HG03575 (cell line): ENCODE measurements around the gene SOHLH1.

Experiments used
- ATAC-seq: cut with Tn5 transposase; IDR thresholded peaks from one replicate; pipeline ENCODE4 v1.9.1; 2021; ENCODE audit not compliant: unreplicated experiment, insufficient number of reproducible peaks, low FRiP score; ENCODE audit errors: extremely low read depth

SOHLH1 gene

DNA sequence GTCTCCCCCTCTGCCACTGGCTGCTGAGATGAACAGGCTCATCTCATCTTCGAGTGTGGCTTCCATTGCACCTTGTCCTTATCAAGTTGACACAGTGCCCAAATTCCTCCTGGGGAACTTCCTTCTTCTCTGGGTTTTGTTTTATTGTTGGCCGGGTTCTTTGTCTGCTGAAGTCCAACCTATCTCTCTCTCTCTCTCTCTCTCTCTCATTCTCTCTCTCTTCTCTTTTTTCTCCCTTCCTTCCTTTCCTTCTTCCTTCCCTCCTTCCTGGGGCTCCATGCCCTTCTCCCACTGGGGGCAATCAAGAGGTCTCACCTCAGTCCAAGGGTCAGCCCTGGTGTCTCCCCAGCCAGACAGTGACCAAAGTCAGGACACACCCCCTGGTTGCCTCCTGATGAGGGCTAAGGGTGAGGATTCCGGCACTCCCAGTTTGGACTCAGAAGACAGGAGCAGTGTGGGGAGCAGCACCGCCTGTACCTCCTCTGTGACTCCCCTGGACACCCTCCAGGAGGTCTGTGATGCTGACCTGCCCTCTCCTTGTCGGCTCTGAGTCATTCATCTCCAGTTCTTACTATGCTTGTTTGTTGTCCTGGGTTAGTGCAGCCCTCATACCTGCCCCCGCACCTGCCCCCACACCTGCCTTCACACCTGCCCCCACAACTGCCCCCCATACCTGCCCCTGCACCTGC, 33.4 kb upstream of the SOHLH1 start:
- ATAC-seq = no peak

DNA sequence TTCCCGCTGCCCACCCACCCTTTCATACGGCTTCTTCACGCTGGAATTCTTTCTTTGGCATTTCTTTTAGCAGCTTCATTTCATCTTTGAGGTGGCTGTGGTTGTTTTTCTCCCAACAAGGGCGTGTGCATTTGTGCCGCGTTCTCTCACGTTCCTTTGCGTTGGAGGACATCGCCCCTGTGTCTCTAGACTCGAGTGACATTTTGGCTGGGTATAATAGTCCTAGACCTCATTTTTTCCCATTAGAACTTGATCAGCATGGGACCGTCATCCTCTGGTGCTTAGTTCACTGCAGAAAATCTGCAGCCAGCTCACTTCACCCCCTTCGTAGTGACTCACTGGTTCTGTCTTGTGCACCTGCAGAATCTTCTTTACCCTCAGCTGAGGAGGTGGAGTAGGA, 32.2 kb upstream of the SOHLH1 start:
- ATAC-seq = no peak

DNA sequence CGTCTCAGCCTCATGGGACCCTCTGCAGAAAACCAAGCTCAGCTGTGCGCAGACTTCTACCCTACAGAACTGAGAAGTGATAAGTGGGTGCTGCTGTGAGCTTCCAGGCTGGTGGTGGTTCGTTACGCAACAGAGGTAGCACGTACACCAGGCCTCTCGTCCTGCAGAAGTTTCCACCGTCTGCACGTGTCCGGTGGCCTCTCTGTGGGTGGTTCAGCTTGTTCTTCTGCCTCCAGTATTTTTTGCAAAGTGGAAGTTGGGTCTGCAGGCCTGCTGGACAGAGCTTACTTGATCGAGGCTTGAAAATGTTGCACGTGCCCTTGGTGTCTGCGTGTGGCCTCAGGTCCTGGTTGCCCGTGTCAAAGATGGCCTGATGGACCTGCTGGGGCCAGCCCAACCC, 30.2 kb upstream of the SOHLH1 start:
- no peak for ATAC-seq

DNA sequence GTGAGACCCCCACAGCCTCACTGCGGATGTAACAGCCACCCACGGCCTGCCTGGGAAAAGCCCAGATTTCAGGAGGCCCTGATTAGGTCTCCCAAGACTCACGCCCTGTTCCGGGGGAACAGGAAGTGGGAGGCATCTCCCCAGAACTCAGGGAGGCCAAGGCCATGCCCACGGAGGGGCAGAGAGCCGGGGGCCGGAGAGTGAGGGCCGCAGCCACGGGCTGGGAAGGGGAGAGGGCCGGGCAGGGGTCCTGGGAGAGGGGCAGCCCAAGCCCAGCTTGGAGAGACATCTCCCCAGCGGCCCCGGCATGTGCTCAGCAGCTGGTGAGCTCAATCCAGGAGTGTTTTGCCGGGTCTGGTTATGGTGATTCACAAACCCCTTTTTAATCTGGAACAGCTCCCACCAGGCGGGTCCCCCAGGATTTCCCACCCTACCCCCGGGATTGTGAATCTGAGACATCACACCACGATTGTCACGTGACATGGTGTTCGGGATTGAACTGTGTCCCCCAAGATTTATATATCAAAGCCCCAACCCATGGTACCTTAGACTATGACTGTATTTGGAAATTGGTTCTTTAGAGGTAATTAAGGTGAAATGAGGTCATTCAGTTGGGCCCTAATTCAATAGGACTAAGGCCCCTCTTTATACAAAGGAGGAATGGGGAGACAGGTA, 29.3 kb upstream of the SOHLH1 start:
- no peak for ATAC-seq

DNA sequence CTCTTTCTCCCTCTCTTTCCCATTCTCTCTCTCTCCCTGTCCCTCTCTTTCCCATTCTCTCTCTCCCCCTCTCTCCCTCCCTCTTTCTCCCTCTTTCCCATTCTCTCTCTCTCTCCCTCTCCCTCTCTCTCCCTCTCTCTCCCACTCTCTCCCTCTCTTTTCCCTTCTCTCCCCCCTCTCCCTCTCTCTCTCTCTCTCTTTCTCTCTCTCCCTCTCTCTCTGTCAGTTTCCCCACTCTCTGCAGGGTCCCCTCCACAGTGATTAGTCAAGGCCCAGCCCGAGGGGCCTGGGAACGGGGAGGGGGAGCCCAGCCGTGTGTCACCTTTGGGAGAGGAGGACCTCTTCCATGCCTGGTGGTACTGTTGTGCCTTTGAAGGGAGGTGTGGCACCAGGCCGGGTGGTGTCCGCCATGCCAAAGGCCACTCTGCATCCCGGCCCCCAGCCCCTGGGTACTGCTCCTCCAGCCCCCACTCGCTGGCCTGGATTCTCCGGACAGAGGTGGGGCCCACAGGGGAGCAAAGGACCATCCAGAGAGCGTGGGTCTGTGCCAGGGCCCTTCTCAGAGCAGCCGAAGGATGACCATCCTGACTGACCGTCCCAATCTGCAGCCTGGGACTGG, 28.1 kb upstream of the SOHLH1 start:
- ATAC-seq = no peak

DNA sequence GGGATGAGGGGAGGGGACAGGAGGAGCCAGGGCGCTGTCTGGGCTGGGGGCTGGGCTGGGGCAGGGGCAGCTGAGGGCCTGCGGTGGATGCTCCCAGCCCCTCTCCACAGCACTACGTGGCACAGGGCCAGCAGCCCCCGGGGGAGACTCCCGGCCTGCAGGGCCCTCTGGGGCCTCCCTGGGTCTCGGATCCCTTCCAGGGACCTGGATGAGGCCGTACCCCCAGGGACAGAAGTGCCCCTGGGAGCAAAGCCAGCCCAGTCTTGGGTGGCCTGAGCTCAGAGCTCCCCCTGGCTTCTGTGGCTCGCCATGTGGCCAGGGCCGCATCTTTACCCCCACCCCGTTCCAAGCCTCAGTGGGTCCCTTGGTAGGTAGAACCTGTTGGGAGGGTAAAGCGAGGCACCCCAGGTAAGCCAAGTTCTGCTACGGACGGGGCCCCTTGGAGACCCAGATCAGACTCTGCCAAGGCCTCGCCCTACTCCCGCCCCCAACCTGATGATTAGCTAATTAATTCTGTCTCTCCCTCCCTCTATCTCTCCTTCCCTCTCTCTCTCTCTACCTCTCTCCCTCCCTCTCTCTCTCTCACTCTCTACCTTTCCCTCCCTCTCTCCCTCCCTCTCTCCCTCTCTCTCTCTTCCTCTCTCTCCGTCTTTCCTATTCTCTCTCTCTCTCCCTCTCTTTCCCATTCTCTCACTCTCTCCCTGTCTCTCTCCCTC, 27.0 kb upstream of the SOHLH1 start:
- no peak for ATAC-seq

DNA sequence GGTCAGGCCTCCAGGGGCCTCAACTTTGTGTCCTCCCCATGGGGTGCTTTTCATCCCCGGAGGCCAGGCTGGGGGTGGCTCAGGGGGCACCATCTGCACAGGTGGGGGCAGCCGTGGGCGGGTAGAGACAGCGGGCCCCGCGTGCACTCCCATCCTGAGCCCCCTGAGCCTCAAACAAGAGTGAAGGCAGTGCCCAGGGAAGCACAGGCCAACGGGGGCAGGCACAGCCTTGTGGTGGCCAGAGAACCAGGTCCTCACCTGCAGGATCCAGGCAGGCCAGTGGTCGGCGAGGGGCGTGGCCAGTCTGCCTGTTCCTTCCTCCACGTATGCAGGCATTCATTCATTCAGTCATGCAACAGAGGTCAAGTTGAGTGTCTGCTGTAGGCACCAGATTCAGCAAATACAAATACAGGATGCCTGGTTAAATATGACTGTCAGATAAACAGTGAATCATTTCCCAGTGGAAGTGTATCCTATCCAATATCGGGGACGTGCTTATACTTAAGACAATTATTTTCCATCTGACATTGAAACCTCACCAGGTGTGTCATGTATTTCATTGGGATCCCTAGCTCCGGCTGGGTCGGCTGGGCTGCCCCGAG, 25.0 kb upstream of the SOHLH1 start:
- ATAC-seq = no peak

DNA sequence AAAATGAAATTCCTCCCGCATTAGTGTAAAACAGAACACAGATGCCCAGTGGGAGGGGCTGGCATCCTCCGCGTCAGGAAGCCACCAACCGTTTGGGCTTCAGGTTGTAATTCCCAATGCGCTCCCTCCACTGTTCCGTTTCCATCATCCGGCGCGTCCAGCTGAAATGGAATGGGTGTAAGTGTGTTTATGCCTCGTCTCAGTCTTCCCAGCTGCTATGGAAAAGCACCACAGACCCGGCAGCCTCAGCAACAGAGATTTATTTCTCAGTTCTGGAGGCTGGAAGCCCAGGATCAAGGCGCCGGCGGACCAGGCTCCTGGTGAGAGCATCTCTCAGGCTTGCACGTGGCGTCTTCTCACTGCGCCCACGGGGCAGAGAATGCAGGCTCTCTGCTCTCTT, 23.1 kb upstream of the SOHLH1 start:
- ATAC-seq = no peak

DNA sequence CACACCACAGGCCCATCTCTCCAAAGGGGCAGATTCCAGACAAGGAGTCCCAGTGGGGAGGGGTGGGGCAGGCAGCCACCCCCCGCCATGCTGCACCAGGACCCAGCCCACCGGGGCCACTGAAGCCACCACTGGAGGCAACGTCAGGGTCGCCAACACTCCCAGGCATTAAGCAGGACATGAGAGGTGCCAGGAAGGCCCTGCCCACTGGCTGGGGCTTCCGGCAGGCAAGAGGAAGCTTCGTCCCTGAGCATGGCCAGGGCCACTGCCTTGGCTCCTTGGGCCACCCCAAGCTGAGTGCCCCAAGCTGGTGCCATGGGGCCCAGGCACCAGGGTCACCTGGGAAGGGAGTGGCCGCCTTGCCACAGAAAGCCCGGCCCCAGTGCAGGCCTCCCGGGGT, 20.2 kb upstream of the SOHLH1 start:
- ATAC-seq = no peak

DNA sequence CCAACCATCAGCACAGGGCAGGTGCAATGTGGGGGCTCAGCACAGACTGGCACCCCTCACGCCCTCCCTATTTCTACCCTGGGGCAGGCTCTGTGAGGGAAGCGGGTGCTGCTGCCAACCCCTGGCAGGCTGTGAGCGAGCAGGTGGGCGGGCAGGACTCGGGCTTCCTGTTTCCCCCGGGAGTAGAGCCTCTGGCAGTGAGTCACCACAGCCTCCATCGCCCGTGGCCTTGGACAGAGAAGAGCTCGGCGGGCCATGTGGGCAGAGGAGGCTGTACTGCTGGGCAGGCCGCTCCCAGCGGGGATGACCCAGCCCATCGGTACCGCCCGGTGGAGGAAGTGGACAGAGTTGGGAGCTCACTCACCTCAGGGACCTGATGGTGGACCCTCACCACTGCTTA, 19.3 kb upstream of the SOHLH1 start:
- ATAC-seq = no peak

DNA sequence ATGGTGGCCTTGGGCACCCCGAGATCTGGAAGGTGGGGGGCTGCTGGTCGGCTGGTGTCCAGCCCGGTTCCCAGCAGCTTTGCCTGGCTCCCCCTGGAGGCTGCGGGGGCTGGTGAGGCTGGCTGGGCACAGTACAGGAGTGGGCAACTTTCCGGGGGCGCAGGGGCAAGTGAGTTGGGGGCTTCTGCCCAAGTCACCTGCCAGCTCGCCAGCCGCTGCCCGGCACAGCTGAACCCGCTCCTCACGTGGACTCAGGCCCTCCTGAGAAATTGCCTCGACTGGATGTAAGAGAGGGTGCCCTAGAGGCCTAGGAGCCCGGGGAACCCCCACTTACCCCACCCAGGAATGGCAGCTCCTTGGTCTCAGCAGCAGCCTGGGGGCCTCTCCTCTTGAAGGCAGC, 18.1 kb upstream of the SOHLH1 start:
- ATAC-seq = no peak

DNA sequence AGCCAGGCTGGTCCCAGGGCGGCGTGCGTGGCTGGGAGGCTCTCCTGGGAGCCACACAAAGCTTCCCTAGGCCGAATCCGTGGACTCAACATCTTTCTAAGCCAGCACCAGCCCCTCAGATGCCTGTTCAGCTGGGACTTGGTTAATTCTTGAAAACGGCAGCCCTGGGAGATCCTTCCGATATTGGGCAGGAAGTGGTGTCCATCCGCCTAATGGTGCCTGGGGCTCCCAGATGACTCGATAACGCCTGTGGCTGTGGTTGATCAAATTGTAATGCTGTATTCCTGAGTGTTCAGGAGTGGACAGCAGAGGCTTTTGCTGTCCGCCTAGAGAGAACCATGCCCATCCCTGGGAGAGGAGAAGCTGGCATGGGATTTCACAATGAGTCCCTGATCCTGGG, 16.8 kb upstream of the SOHLH1 start:
- ATAC-seq = no peak

DNA sequence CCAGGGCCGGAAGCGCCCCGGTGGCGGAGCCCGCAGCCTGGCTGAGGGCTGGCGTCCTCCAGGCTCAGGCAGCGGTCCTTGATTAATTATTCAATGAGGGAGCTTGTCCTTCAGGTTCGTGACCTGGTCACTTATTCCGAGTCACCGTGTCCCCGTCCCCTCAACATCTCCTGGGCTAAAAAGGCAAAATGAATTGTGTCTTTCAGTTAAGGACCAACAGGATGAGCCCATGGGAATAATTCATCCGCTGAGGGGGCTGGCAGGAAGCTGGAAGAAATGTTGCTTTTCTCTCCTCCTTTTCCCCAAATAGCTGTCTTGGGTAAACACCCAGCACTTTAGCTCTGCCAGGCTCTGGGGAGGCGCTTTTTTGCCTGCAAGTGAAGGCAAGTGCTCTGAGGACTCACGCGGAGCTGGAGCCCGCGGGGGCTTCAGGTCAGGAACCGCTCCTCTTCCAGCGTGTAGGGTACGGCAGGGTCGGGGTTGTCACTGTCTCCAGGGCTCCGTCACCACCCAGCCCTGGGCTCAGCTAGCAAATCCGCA, 15.8 kb upstream of the SOHLH1 start:
- no peak for ATAC-seq

DNA sequence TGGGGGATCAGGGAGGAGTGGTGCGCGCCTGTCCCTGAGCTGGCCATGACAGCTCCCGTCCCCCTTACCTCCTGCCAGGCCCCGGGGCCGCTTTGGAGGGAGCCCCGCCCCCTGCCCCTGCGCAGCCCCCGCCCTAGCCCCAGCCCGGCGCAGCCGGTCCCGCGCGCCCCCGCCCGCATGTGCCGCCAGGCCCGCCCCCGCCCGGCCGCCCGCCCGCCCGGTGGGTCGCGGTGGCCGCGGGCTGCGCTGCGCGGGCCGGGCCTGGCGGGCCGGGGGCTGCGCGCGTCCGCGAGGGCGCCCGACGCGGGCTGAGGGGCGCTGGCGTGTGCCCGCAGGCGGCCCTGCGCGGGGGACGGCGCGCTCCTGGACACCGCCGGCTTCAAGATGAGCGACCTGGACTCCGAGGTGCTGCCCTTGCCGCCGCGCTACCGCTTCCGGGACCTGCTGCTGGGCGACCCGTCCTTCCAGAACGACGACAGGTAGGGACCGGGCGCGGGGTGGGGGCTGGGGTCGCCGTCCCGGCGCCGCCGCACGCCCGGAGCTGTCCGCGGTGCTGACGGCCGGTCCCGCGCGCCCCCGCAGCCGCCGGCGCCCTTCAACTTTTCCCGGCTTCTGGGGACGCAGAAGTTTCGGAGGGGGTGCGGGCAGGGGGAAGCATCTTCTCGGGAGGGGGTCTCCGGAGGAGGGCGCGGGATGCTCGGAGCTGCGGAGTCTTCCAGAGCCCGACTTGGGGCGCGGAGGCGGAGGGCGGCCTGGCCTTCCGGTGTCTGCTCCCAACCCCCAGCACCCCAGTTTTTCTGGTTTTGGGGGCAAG, 15.2 kb upstream of the SOHLH1 start:
- no peak for ATAC-seq

DNA sequence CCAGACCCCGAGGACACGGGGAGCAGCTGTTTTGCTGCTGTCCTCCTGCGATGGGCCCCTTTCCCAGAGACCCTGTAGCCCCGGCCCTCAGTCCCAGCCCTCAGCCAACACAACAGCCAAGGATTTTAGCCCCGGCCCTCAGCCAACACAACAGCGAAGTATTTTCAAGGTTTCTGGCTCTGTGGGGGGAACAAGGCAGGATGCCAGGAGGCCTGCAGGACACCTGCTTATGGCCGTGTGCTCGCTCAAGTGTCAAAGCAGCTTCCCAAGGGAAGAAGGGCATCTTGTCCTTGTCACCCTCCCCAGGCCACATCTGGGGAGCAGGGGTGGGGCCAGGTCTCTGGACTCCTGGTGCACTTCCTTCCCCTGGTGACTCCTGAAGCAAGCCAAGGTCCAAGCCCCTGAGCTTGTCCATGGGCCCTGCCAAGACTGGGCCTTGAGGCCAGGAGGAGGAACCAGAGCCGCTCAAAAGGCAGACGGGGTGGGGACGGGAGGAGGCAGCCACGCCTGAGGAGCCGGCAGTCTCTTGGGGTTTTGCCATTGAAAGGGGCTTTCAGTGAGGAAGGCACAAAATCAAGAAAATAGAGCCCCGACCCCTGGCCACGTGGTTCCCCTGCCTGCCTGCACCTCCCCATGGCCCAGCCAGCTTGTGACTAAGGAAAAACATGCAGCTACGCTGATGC, 13.5 kb upstream of the SOHLH1 start:
- no peak for ATAC-seq

DNA sequence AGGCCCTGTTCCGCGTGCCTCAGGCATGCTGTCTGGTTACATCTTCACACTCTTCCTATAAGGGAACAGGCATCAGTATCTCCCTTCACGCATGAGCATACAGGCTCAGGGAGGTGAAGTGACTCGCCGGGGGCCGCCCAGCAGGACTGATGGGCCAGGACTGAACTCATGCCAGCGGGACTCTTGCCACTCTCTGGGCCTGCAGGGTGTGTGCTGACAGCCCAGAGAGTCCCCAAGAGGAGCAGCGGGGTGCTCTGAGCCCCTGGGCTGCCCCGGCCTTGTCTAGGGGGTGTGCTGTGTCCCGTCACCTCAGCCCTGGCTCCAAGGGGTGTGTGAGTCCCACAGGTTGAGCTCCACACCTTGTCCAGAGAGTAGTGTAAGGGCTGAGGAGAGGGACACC, 12.6 kb upstream of the SOHLH1 start:
- no peak for ATAC-seq

DNA sequence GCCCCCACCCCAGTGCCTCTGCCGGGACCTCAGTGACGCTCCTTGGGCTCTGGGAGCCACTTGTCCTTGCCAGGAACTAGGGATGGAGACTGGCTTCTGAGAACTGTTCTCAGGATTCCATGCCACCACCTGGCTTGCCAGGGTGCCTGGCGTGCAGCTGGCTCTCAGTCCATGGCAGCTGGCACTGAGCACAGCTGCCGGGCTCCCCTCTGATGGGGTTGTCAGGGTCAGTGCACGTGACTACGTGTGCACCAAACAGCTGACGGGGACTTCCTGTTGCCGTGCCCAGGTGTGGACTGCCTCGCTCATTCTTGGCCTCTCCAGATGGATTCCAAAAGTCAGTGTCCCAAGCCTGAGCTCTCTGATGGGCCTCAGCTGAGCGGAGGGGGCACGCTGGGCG, 12.1 kb upstream of the SOHLH1 start:
- no peak for ATAC-seq

DNA sequence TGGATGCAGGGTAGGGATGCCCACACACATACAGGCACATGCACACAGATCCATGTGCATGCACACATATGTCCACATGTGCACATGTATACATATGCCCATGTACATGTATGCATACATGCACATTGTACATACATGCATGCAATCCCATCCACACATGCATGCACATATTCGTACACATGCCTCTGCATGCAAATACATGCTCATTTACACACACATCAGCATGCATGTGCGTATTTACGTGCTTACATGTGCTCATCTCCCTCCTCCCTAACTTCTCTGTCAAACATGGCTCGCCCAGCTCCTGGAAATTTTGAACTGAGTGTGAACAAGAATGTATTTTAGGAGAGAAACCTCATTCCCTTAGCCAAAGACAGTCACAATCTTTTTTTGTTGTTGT, 8.9 kb upstream of the SOHLH1 start:
- no peak for ATAC-seq
